Neural progenitor cell (in vitro differentiated cells): ENCODE results near the gene RHBDD1. TPM values are rescaled to one million over a fixed set of nuclear protein-coding genes. Genes with fewer than 3 reads are reported as not detected.

Experiments
- DNase-seq: peaks from one replicate; pipeline ENCODE4 v3.0.0-alpha.2; 2016; ENCODE audit warnings: low spot score
- H2AFZ ChIP-seq: fragments of 200-600 bp; sonication (generic); replicated peaks from 2 replicates; pipeline ENCODE4 v1.6.1; 2016; ENCODE audit warnings: antibody characterized with exemption
- H3F3A ChIP-seq: fragments of 200-600 bp; sonication (generic); 2 replicates; pipeline ENCODE4 v1.6.1; 2016; ENCODE audit warnings: antibody characterized with exemption, low read depth
- H3K27ac ChIP-seq: fragments of 200-600 bp; sonication (generic); 2 replicates; pipeline ENCODE4 v1.5.1; 2016; ENCODE audit warnings: mild to moderate bottlenecking
- H3K27me3 ChIP-seq: fragments of 200-600 bp; sonication (generic); 2 replicates; pipeline ENCODE4 v1.6.1; 2016; ENCODE audit warnings: mild to moderate bottlenecking, moderate library complexity
- H3K36me3 ChIP-seq: fragments of 200-600 bp; sonication (generic); 2 replicates; pipeline ENCODE4 v1.5.1; 2016
- H3K4me1 ChIP-seq: fragments of 200-600 bp; sonication (generic); 2 replicates; pipeline ENCODE4 v1.6.1; 2016; ENCODE audit warnings: mixed run types
- H3K4me2 ChIP-seq: fragments of 200-600 bp; sonication (generic); 2 replicates; pipeline ENCODE4 v1.6.1; 2016
- H3K4me3 ChIP-seq: fragments of 200-600 bp; sonication (generic); 2 replicates; pipeline ENCODE4 v1.5.1; 2016
- H3K79me2 ChIP-seq: fragments of 200-600 bp; sonication (generic); 2 replicates; pipeline ENCODE4 v1.6.1; 2016; ENCODE audit warnings: low read depth
- H3K9ac ChIP-seq: fragments of 200-600 bp; sonication (generic); 2 replicates; pipeline ENCODE4 v1.6.1; 2016
- H3K9me3 ChIP-seq: fragments of 200-600 bp; sonication (generic); 2 replicates; pipeline ENCODE4 v1.5.1; 2016; ENCODE audit warnings: low read depth
- H4K20me1 ChIP-seq: fragments of 200-600 bp; sonication (generic); 2 replicates; pipeline ENCODE4 v1.6.1; 2016; ENCODE audit warnings: low read depth
- H3K27ac Mint-ChIP-seq: 3 replicates; pipeline ENCODE4 v1.8.0; 2021; ENCODE audit warnings: mixed read lengths
- H3K27me3 Mint-ChIP-seq: 2 replicates; pipeline ENCODE4 v1.8.0; 2022; ENCODE audit warnings: low read depth, mild to moderate bottlenecking, inconsistent platforms, moderate library complexity, mixed read lengths; ENCODE audit not compliant: insufficient read depth
- H3K36me3 Mint-ChIP-seq: 3 replicates; pipeline ENCODE4 v1.8.0; 2021; ENCODE audit warnings: mixed read lengths
- H3K4me1 Mint-ChIP-seq: 3 replicates; pipeline ENCODE4 v1.8.0; 2021; ENCODE audit warnings: mixed read lengths
- H3K4me3 Mint-ChIP-seq: 3 replicates; pipeline ENCODE4 v1.8.0; 2021; ENCODE audit warnings: mild to moderate bottlenecking, moderate library complexity, mixed read lengths
- H3K9me3 Mint-ChIP-seq: 3 replicates; pipeline ENCODE4 v1.8.0; 2020; ENCODE audit warnings: mixed read lengths
- CTCF ChIP-seq: fragments of 200-600 bp; sonication (generic); IDR thresholded peaks from 2 replicates; pipeline ENCODE4 v1.5.1; 2017; ENCODE audit warnings: antibody characterized with exemption, mild to moderate bottlenecking
- EZH2 ChIP-seq: fragments of 200-600 bp; sonication (generic); IDR thresholded peaks from 2 replicates; pipeline ENCODE4 v1.6.1; 2017; ENCODE audit warnings: antibody characterized with exemption, mild to moderate bottlenecking, moderate library complexity
- EZH2phosphoT487 ChIP-seq: fragments of 200-600 bp; sonication (generic); IDR thresholded peaks from 2 replicates; pipeline ENCODE4 v1.6.1; 2017; ENCODE audit warnings: antibody characterized with exemption
- total RNA-seq: library from RNA; depleted of rRNA; stranded (reverse); fragments of >200 nt; gene quantifications from 2 replicates; pipeline ENCODE4 v1.2.3, GENCODE V29; 2015; ENCODE audit warnings: low replicate concordance

The RHBDD1 gene
- total RNA-seq, 1 donor from 2014 or later, result 15.1 TPM

GRCh38 chr2:227033471-227034148 is 197.8 kb downstream of the RHBDD1 start:
- H3K4me1 Mint-ChIP-seq, result no peaks in the 10 kb centered on the region
- Histone ChIP-seq H2AFZ (peak overlapping the region; percentile 89), H3K4me1 (no peaks in the 10 kb centered on the region), H3K9me3 (no peaks in the 10 kb centered on the region), H3K4me2 (no peak overlapping the region), H3K9ac (no peak overlapping the region), H3K27ac (no peak overlapping the region), H3K27me3 (no peaks in the 10 kb centered on the region), H4K20me1 (no peaks in the 10 kb centered on the region), H3K4me3 (no peak overlapping the region), H3F3A (no peaks in the 10 kb centered on the region), H3K36me3 (no peaks in the 10 kb centered on the region), H3K79me2 (no peaks in the 10 kb centered on the region)
- peak; percentile 76 for DNase-seq
- TF ChIP-seq CTCF (peak; percentile 91), EZH2 (no peak)
- no peaks in the 10 kb centered on the region for H3K27me3 Mint-ChIP-seq
- H3K4me3 Mint-ChIP-seq, result no peak overlapping the region
- H3K9me3 Mint-ChIP-seq, result no peaks in the 10 kb centered on the region
- no peaks in the 10 kb centered on the region for H3K36me3 Mint-ChIP-seq
- H3K27ac Mint-ChIP-seq, result no peak overlapping the region

GRCh38 chr2:227035711-227036367 is 200.0 kb downstream of the RHBDD1 start:
- no peaks in the 10 kb centered on the region for H3F3A ChIP-seq
- H3K4me1 ChIP-seq, result no peaks in the 10 kb centered on the region
- no peak overlapping the region for H2AFZ ChIP-seq
- H3K4me3 Mint-ChIP-seq, result no peak overlapping the region
- H3K27me3 ChIP-seq, result no peaks in the 10 kb centered on the region
- no peak overlapping the region for H3K27ac Mint-ChIP-seq
- no peak overlapping the region for H3K9ac ChIP-seq
- H3K27ac ChIP-seq, result no peak overlapping the region
- no peaks in the 10 kb centered on the region for H3K36me3 ChIP-seq
- H3K4me1 Mint-ChIP-seq, result no peaks in the 10 kb centered on the region
- no peak for DNase-seq
- no peaks in the 10 kb centered on the region for H3K9me3 Mint-ChIP-seq
- no peak for TF ChIP-seq EZH2
- no peak for TF ChIP-seq EZH2phosphoT487
- no peak for TF ChIP-seq CTCF
- no peaks in the 10 kb centered on the region for H3K9me3 ChIP-seq
- H3K27me3 Mint-ChIP-seq, result peaks cover 2% of the 10 kb centered on the region
- no peak overlapping the region for H3K4me2 ChIP-seq
- H3K79me2 ChIP-seq, result no peaks in the 10 kb centered on the region
- H4K20me1 ChIP-seq, result no peaks in the 10 kb centered on the region
- no peaks in the 10 kb centered on the region for H3K36me3 Mint-ChIP-seq
- H3K4me3 ChIP-seq, result no peak overlapping the region

- no peaks in the 10 kb centered on the region for H3K4me1 Mint-ChIP-seq
- no peak overlapping the region for H2AFZ ChIP-seq
- DNase-seq, result no peak
- no peaks in the 10 kb centered on the region for H3F3A ChIP-seq
- no peaks in the 10 kb centered on the region for H3K36me3 ChIP-seq
- H3K36me3 Mint-ChIP-seq, result no peaks in the 10 kb centered on the region
- H3K9me3 ChIP-seq, result no peaks in the 10 kb centered on the region
- H3K4me1 ChIP-seq, result no peaks in the 10 kb centered on the region
- H3K79me2 ChIP-seq, result no peaks in the 10 kb centered on the region
- H3K4me2 ChIP-seq, result no peak overlapping the region
- TF ChIP-seq EZH2 (no peak), EZH2phosphoT487 (no peak), CTCF (no peak)
- no peak overlapping the region for H3K27ac ChIP-seq
- no peak overlapping the region for H3K4me3 Mint-ChIP-seq
- no peak overlapping the region for H3K27ac Mint-ChIP-seq
- no peak overlapping the region for H3K9ac ChIP-seq
- H3K4me3 ChIP-seq, result no peak overlapping the region
- H3K27me3 ChIP-seq, result no peaks in the 10 kb centered on the region
- no peaks in the 10 kb centered on the region for H4K20me1 ChIP-seq
- no peaks in the 10 kb centered on the region for H3K9me3 Mint-ChIP-seq
- peaks cover 2% of the 10 kb centered on the region for H3K27me3 Mint-ChIP-seq
Measured at GRCh38 chr2:227036527-227036926, 200.7 kb downstream of the RHBDD1 start.
